ENCODE measurements around the gene FAM186B.

The FAM186B gene

DNA sequence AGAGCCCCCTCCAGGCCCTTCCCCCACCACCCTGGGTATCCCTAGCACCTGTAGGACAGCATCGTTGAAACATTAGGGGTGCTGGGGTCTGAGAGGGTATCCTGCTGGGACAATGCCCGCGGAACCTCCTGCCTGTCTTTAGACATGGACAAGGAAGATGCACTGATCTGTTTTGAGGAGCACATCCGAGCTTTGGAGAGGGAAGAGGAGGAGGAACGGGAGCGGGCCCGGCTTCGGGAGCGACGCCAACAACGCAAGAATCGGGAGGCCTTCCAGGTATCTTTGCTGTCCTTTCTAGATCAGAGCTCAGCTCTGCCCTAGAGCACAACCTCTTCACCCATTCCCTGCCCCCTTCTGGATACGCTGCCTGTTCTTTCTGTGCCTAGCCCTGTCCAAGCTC, 31.1 kb upstream of the FAM186B start:
- DNase-seq (ENCODE audit: extremely low read depth in 1 of 2, low read depth in 1 of 2) = no peak

GRCh38 chr12:49635656-49636055, 30.2 kb upstream of the FAM186B start:
- no peak for DNase-seq (ENCODE audit: extremely low read depth in 1 of 2, low read depth in 1 of 2)

DNA sequence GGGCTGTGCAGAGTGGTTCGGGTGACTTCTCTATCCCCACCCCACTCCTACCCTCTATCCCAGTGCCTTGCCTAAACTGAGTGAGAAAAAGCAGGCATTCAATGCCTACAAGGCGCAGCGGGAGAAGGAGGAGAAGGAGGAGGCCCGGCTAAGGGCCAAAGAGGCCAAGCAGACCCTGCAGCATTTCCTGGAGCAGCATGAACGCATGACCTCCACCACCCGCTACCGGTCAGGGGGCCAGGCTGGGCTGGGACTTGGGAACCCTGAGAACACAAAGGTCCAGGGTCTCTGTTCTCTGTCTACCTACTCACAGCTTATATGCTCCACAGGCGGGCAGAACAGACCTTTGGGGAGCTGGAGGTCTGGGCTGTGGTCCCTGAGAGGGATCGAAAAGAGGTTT, 29.6 kb upstream of the FAM186B start:
- no peak for DNase-seq (ENCODE audit: extremely low read depth in 1 of 2, low read depth in 1 of 2)

DNA sequence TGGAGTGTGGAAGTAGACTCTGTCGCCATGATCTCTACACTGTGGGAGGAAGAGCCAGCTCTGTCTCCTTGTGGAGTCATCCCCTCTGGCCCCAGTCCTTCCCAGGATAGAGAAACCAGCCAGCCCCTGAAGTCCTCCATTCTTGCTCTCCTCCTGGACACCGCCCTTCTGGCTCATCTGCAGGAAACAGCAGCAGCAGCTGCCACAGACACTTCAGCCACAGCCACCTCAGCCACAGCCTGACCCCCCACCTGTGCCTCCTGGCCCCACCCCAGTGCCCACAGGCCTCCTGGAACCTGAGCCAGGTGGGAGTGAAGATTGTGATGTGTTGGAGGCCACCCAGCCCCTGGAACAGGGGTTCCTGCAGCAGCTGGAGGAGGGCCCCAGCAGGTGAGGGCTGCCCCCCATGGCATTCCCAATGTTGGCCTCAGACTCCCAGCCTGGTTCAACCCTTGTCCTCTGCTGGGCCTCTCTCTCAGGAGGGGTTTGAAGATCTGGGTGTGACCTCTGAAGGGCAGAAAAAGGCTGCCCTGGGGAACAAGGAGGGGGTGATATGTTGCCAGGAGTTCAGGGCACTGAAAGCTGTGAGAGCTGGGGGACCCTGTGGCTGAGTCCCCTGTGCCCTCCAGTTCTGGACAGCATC, 28.4 kb upstream of the FAM186B start:
- DNase-seq (ENCODE audit: extremely low read depth in 1 of 2, low read depth in 1 of 2) = no peak

DNA sequence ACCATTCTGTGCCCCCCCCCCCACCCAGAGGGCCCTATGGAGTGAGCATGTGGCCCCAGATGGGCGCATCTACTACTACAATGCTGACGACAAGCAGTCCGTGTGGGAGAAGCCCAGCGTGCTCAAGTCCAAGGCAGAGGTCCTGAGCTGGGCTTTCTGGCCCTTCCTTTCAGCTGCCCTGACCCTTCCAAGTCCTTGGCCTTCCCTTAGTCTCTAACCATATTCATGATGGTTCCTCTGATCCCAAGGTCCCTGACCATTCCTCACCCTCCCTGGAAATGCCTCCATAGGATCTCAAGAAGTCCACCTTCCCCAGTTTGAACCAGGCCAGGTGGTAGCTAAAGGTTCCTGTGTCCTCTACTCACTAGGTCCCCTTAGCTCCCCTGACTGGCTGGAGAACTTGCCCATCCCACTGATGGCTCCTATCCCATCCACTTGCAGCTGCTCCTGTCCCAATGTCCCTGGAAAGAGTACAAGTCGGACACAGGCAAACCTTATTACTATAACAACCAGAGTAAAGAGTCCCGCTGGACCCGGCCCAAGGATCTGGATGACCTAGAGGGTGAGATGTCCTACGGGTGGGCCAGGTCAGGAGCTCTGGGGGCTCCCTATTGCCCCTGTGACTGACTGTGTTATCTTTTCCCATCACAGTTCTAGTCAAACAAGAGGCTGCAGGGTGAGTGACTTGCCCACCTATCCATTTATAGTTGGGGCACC, 27.7 kb upstream of the FAM186B start:
- no peak for DNase-seq (ENCODE audit: extremely low read depth in 1 of 2, low read depth in 1 of 2)

DNA sequence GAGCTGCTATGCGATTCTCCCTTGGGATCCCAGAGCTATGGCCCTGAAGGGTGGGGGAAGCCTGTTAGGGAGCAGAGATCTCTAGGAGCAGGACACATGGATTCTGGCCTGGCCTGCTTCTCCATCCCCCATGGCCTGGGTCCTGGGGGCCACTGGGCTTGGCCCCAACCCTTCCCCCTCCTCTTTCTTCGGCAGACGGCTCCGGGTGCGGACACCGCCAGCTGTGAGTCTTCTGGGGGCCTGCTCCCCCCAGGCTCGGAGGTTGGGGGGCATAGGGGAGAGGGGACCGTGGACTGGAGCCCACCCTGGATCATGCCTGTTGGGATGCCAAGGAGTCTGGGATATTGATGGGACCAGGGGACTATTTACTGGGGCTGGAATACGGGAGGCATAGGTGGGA, 27.0 kb upstream of the FAM186B start:
- no peak for DNase-seq (ENCODE audit: extremely low read depth in 1 of 2, low read depth in 1 of 2)

DNA sequence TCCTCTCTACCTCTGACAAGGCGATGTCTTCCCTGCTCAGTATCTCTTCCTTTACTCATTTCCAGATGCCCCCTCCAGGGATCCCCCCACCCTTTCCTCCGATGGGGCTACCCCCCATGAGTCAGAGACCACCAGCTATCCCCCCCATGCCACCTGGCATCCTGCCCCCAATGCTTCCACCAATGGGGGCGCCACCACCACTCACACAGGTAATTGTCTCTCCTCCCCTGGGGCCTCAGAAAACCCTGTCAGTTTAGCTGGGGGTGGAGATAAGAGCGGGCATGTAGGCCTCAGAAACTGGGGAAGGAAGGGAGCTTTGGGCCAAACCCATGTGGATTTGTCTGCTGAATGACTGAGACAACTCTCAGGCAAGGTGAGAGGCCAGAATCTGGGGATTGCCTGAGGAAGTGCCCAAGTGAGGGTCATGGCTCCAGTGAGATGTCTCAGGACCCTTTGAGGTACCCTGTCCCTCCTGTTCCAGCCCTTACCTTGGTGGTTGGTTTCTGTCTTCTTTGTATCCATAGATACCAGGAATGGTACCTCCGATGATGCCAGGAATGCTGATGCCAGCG, 26.0 kb upstream of the FAM186B start:
- no peak for DNase-seq (ENCODE audit: extremely low read depth in 1 of 2, low read depth in 1 of 2)

- no peak for DNase-seq (ENCODE audit: extremely low read depth in 1 of 2, low read depth in 1 of 2)
These were observed 22.4 kb upstream of the FAM186B start for GRCh38 chr12:49627752-49628360.

DNA sequence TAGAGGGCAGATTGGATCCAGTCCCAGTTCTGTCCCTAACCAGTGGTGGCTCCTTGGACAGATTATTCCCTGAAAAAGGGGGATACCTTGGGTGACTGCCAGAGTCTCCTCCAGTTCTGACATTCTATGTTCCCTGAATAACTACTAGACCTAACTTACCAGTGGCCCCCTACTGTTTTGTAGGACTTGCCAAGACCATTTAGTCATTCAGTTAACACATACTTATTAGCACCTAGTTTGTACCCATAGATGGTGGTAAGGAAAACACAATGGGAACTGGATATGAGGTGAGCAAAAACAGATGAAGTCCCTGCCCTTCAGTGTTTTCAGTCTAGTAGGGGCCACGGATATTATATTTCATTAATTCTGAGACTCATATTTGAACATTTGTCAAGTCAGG, 21.4 kb upstream of the FAM186B start:
- no peak for DNase-seq (ENCODE audit: extremely low read depth in 1 of 2, low read depth in 1 of 2)

GRCh38 chr12:49626169-49626835, 20.9 kb upstream of the FAM186B start:
- DNase-seq (ENCODE audit: extremely low read depth in 1 of 2, low read depth in 1 of 2) = no peak

GRCh38 chr12:49624921-49625577, 19.6 kb upstream of the FAM186B start:
- no peak for DNase-seq (ENCODE audit: extremely low read depth in 1 of 2, low read depth in 1 of 2)

GRCh38 chr12:49623142-49623904, 17.9 kb upstream of the FAM186B start, which contains the start of gene PRPF40B:
TSS of gene PRPF40B (plus strand) at chr12:49623561. CDS start at chr12:49623591, 30 bp downstream.
- DNase-seq (ENCODE audit: extremely low read depth in 1 of 2, low read depth in 1 of 2) = peak; percentile 52 to 75

DNA sequence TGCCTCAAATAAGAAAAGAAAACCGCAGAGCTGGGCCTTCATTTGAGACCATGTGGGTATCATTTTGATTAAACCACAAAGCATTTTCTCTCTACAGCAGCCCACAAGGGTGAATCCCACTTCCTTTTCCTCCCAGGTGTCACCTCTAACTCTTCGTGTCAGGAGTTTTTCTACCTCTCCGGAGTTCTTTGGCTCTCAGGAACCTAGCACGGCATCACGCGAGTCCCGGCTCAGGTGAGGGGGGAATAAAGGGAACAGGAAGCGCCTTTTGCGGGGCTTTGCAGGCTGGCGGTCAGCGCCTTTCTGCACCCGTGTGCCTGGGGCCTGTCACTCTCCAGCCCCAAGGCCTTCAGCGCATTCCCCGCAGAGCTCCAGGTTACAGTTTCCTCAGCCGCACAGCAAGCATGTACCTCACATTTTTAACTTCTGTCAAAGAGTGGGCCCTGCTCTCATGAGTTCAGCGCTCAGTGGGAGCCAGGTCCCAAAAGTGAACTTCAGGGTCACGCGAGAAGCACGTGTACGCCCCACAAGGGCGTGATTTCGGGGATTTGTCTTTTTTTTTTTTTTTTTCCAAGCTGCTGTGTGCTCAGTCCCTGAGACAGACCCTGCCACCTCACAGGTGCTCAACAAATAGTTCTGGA, 17.2 kb upstream of the FAM186B start:
- no peak for DNase-seq (ENCODE audit: extremely low read depth in 1 of 2, low read depth in 1 of 2)

- no peak for DNase-seq (ENCODE audit: extremely low read depth in 1 of 2, low read depth in 1 of 2)
These were observed 16.4 kb upstream of the FAM186B start for GRCh38 chr12:49621651-49622500.

DNA sequence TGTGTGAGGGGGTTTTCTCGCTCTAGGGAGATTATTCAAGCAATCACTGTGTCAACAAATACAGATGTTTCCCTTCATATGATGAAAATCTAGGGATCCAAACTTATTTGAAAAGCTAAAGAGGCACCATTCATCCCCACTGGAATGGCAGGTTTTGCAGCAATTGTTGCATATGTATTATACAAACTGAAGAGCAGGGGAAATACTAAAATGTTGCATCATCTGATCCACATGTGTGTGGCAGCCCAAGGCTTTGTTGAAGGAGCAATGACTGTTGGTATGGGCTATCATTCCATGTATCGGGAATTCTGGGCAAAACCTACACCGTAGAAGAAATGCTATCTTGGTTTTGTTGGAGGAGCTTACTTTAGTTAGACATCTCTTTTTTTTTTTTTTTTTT, 13.8 kb upstream of the FAM186B start:
- DNase-seq (ENCODE audit: extremely low read depth in 1 of 2, low read depth in 1 of 2) = no peak

DNA sequence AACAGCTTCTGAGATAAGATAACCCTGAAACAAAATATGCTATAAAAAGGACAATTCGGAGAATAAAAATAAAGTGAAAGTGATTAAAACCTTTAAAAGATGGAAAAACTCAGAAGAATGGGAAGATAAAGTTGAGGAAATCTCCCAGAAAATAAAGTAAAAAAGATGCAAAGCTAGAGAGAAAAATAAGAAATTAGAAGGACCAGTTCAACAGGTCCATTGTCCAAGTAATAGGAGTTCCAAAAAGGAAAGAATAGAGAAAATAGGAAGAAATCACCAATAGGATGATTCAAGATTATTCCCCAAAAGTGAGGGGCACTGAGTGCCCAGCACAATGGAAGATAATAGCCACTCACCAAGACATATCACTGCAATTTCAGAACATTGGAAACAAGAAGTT, 13.1 kb upstream of the FAM186B start:
- DNase-seq (ENCODE audit: extremely low read depth in 1 of 2, low read depth in 1 of 2) = no peak

- no peak for DNase-seq (ENCODE audit: extremely low read depth in 1 of 2, low read depth in 1 of 2)
These were observed 11.2 kb upstream of the FAM186B start for GRCh38 chr12:49616533-49617219.

- no peak for DNase-seq (ENCODE audit: extremely low read depth in 1 of 2, low read depth in 1 of 2)
These were observed 10.3 kb upstream of the FAM186B start for GRCh38 chr12:49615725-49616124.
